GM12874 (cell line): ENCODE results near the gene IGFBP2.

Source experiments
- TF ChIP-seq, protein P1 (sequence below): IDR thresholded peaks from 2 replicates; pipeline ENCODE4 v1.5.1; 2011; ENCODE audit warnings: low read depth, mild to moderate bottlenecking, control low read depth, low read length, moderate library complexity; ENCODE audit not compliant: insufficient read depth

IGFBP2 gene

DNA sequence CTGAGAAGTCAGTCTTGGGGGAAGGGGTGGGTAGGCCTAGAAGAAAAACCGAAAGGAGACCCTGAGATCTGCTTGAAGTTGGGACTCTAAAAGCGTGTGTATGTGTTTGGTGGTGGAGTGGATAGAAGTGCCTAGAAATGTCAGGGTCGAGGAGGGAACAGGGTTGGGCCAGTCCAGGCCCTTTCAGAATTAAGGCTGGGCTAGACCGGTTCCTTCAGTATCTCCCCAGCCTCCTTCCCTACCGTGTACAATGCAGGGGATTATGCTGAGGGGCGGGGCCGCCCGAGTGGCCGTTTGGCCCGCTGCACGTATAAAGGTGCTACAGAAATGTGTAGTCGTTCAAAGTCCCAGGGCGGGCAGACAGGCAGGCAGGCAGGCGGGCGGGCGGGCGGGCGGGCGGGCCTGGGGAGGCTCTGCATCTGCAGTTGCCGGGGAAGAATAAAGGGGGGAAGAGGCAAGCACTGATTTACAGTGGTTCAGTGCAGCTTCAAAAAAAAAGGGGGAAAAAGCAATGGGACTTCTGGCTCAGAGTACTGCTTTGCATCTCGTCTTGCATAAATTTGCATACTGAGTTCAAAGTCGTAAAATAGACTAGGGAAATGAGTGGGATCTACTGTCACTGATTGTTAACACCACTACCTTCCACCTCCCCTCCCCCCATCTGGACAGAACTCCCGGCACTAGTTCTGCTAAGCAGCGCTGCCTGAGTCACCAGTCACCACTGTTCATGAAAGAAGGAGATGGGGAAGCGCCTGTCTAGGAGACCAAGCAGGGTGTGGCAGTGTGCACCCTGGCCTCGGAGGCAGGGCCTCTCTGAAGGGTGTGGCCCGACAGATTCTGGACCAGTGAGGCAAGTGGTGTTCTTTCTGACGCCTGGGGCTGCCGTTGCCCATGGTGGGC is 3.6 kb downstream of the IGFBP2 start:
- TF ChIP-seq, protein P1, sequence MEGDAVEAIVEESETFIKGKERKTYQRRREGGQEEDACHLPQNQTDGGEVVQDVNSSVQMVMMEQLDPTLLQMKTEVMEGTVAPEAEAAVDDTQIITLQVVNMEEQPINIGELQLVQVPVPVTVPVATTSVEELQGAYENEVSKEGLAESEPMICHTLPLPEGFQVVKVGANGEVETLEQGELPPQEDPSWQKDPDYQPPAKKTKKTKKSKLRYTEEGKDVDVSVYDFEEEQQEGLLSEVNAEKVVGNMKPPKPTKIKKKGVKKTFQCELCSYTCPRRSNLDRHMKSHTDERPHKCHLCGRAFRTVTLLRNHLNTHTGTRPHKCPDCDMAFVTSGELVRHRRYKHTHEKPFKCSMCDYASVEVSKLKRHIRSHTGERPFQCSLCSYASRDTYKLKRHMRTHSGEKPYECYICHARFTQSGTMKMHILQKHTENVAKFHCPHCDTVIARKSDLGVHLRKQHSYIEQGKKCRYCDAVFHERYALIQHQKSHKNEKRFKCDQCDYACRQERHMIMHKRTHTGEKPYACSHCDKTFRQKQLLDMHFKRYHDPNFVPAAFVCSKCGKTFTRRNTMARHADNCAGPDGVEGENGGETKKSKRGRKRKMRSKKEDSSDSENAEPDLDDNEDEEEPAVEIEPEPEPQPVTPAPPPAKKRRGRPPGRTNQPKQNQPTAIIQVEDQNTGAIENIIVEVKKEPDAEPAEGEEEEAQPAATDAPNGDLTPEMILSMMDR, result no peak

DNA sequence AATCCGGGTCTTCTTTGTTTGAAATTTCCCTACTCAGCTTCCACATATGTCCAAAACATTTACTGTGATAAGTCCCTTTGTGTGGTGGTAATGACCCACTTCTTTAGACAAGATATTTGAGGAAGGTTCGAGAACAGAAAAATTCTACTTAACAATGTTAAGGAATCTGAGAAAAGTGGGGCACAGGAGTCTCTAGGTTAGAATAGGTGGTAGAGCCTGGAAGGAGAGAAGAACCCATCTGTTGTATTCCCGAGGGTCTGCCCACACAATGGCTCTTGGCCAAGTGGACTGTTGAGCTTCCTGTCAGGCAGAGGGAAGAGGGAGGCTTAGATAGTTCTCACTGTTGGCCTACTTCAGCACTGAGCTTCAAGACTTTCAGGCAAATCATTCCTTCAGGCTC is 4.3 kb downstream of the IGFBP2 start:
- TF ChIP-seq, protein P1, result no peak

DNA sequence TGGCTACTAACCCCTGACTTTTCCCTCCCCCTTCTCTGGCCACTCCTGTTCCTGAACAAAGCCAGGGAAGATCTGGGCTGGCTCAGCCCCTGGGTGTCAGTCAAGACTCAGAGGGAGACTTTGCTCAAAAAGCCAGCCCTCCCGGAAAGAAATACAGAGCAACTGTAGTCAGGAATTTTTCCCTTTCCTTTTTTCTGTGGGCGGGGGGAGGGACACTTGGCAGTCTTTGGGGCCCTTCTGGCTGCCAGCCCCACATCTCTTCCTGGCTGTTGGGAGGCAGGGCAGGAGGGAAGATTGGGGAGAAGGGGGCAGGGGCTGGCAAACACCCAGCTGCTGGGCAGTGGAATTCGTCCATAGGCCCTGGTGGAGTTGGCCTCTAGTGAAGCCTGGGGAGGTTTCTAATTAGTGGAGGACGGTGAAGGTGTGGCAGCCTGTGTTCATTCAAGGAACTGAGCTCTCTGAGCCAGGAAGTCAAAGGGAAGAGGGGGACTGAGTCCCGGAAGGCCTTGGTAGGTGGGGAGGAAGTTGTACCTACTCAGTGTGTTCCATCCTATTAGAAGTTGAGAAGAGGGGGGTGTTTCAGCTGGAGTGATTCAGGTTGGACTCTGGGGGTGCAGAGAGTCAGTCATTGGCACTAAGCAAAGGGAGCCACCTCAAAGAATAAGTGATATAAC is 10.9 kb downstream of the IGFBP2 start:
- TF ChIP-seq, protein P1, result no peak

DNA sequence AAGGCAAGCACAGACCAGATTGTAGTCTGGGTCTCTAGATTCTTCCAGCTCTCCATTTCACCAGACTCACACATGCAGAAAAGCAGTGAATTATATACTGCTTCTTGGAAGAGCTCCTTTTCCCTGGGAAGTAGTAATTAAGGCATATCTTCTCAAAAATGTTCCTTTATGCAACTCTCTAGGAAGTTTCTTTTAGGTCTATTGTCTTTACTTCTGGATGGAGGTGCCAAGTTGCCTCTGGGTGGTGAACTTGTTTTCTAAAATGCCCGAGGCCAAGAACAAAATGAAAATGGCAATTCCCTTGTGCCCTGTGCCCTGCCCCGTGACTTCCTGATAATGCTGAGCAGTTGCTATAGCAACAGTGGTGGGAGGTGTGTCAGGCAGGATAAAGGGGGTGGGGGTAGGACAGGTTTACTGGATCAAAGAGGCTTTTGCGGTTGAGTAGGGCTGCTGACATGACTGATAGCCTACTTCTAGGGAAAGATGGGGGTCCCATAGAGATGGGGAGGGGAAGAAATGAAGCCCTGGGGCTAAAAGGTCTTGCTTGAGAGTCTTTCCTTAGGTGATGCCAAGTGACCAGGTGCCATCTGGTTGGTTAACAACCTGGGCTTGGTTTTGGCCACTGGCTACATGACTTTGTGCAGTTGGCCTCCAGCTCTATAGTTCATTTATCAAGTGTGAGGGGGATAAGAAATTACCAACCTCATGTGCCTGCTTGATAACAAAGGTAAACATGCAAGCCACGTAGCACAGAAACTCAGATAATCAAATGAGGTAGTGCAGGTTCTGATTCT is 11.8 kb downstream of the IGFBP2 start:
- TF ChIP-seq, protein P1, result no peak

DNA sequence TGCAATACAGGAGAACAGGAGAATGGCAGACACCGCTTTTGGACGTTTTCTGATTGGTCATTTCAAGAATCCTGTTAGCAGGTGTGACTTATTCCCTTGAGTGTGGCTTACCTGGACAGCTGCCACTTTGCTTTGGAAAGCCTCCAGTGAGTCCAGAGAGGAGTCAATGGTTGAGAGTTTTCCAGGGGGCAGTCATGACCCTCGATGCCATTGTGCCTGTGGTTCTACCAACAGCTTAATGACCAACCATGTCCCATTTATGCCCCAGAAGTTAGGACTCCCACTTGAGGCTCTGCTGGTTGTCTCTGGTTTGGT is 12.4 kb downstream of the IGFBP2 start:
- TF ChIP-seq, protein P1, result no peak

DNA sequence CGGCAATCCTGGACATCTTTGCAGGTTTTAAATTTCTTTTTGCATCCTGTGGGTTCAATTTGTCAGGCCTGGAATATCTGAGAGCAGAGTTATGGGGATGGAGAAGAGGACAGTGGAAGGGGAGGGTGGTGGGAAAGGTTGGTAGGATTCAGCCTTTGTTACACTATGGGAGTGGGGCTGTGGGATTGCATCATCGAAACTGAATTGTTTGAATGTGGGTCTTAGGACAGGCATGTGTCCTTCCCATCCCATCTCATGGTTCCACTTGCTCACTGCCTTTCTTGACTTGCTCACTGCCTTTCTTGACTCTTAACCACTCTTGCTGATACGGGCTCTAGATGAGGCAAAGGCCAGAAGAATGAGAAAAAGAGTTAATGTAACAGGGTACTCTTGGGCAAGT is 12.9 kb downstream of the IGFBP2 start:
- TF ChIP-seq, protein P1, result no peak

DNA sequence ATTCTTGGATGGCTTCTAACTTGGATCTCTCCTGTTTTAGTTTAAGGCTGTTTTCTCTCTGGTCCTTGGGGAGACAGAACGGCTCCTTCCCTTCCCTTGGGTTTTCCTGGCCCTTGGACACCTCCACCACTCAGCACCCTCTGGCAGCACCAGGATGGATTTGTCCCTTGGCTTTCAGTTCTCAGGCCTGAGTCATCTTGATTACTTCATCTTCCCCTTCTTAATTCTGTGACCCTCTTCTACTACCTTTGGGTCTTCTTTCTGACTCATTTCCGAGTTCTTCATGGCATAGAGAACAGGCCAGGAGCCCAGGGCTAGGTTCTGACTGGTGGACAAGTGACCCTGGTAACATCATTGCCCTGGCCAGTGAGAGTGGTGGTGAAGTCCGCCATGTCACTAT is 14.9 kb downstream of the IGFBP2 start:
- TF ChIP-seq, protein P1, result no peak
